H1 (cell line): ENCODE data around the gene MCF2L. TPM values are rescaled to one million over a fixed set of nuclear protein-coding genes. Genes with fewer than 3 reads are reported as not detected.

Source experiments
- CTCF ChIA-PET: fragments of 300-600 bp; sonication (Branson Sonifier 250); formaldehyde crosslinking; loops from one replicate; lab custom pipeline; 2021; ENCODE audit not compliant: partially characterized antibody; lab: Charles Lee
- POLR2A ChIA-PET: fragments of 300-600 bp; sonication (Branson Sonifier 250); formaldehyde crosslinking; loops from one replicate; lab custom pipeline; 2021; ENCODE audit warnings: inconsistent platforms; ENCODE audit not compliant: partially characterized antibody; lab: Charles Lee
- DNase-seq, 2 experiments: peaks; one replicate each; pipeline versions ENCODE4 v3.0.0 to v3.0.0-alpha.2; 2010 to 2022; ENCODE audit warnings: low spot score in 2 of 2, low read depth in 1 of 2, mixed read lengths in 1 of 2
- FAIRE-seq: peaks from 2 replicates; lab custom pipeline; 2011; peaks lifted over from hg19 to GRCh38; lab: Jason Lieb, UNC
- H2AFZ ChIP-seq: 2 replicates; pipeline ENCODE4 v1.8.1; 2012; ENCODE audit warnings: low read length, inconsistent platforms
- H2AK5ac ChIP-seq: 2 replicates; pipeline ENCODE4 v1.6.1; 2013; ENCODE audit warnings: low read depth, low read length
- H2BK120ac ChIP-seq: replicated peaks from 2 replicates; pipeline ENCODE3; 2013; ENCODE audit warnings: low read depth, low read length, inconsistent platforms
- H2BK12ac ChIP-seq: 2 replicates; pipeline ENCODE4 v1.6.1; 2013; ENCODE audit warnings: low read depth, low read length
- H2BK15ac ChIP-seq: 2 replicates; pipeline ENCODE4 v1.6.1; 2013; ENCODE audit warnings: low read length
- H2BK20ac ChIP-seq: 2 replicates; pipeline ENCODE4 v1.6.1; 2013; ENCODE audit warnings: low read length
- H2BK5ac ChIP-seq: 2 replicates; pipeline ENCODE4 v1.6.1; 2013; ENCODE audit warnings: low read depth, low read length
- H3K14ac ChIP-seq: 2 replicates; pipeline ENCODE4 v1.6.1; 2013; ENCODE audit warnings: inconsistent platforms; ENCODE audit not compliant: insufficient read length
- H3K18ac ChIP-seq: 2 replicates; pipeline ENCODE4 v1.6.1; 2013; ENCODE audit warnings: low read length; ENCODE audit errors: extremely low read depth
- H3K23ac ChIP-seq: 2 replicates; pipeline ENCODE4 v1.6.1; 2013; ENCODE audit warnings: inconsistent platforms; ENCODE audit not compliant: insufficient read length
- H3K23me2 ChIP-seq: 2 replicates; pipeline ENCODE4 v1.6.1; 2013; ENCODE audit warnings: low read depth, low read length
- H3K27ac ChIP-seq: 2 replicates; pipeline ENCODE4 v1.6.1; 2011; ENCODE audit warnings: low read depth, low read length, inconsistent platforms
- H3K27me3 ChIP-seq, 4 experiments: replicated peaks in 1 of 4; 1 replicate in 1 of 4; 2 replicates in 3 of 4; pipeline versions ENCODE4 v1.6.1 to v1.8.1; 2011 to 2013; ENCODE audit warnings: low read length in 3 of 4, mild to moderate bottlenecking in 3 of 4, inconsistent platforms in 2 of 4, mixed read lengths in 2 of 4, moderate library complexity in 1 of 4; ENCODE audit not compliant: control insufficient read depth in 3 of 4, insufficient read depth in 3 of 4; ENCODE audit errors: extremely low read depth in 1 of 4
- H3K36me3 ChIP-seq, 4 experiments: 2 replicates each; pipeline versions ENCODE4 v1.6.1 to v1.8.1; 2011 to 2013; ENCODE audit warnings: mild to moderate bottlenecking in 4 of 4, low read length in 3 of 4, moderate library complexity in 2 of 4, control low read depth in 1 of 4, inconsistent platforms in 1 of 4; ENCODE audit not compliant: insufficient read depth in 4 of 4, control insufficient read depth in 2 of 4
- H3K4ac ChIP-seq: replicated peaks from 2 replicates; pipeline ENCODE3; 2013; ENCODE audit warnings: low read length, low read depth, mixed read lengths, inconsistent platforms; ENCODE audit not compliant: insufficient read length
- H3K4me1 ChIP-seq, 4 experiments: replicated peaks in 1 of 4; 1 replicate in 1 of 4; 2 replicates in 3 of 4; pipeline versions ENCODE4 v1.6.1 to v1.8.1; 2011 to 2013; ENCODE audit warnings: low read length in 3 of 4, inconsistent platforms in 2 of 4, mixed read lengths in 1 of 4; ENCODE audit not compliant: insufficient read depth in 4 of 4, control insufficient read depth in 3 of 4
- H3K4me2 ChIP-seq, 2 experiments: 2 replicates each; pipeline versions ENCODE4 v1.6.1 to v1.8.1; 2011 to 2013; ENCODE audit warnings: low read depth in 2 of 2, low read length in 2 of 2, control low read depth in 1 of 2, inconsistent platforms in 1 of 2, mild to moderate bottlenecking in 1 of 2; ENCODE audit not compliant: insufficient read depth in 1 of 2
- H3K4me3 ChIP-seq, 4 experiments: fragments of 200-600, 300-600 bp in 1 of 4; sonication (generic), shearing (Covaris generic), sonication (Bioruptor Twin) in 1 of 4; 2 replicates each; pipeline versions ENCODE4 v1.5.1 to v1.8.1; 2011 to 2016; ENCODE audit warnings: low read length in 4 of 4, low read depth in 3 of 4, control low read depth in 2 of 4, inconsistent platforms in 2 of 4, mild to moderate bottlenecking in 2 of 4, mixed read lengths in 1 of 4, moderate library complexity in 1 of 4; ENCODE audit not compliant: insufficient read depth in 2 of 4; ENCODE audit errors: extremely low read depth in 1 of 4
- H3K56ac ChIP-seq: replicated peaks from 2 replicates; pipeline ENCODE3; 2013; ENCODE audit warnings: low read depth, mild to moderate bottlenecking, mixed read lengths, low read length, inconsistent platforms; ENCODE audit not compliant: insufficient read length
- H3K79me1 ChIP-seq: 2 replicates; pipeline ENCODE4 v1.6.1; 2013; ENCODE audit warnings: low read depth, low read length, control low read depth
- H3K79me2 ChIP-seq, 2 experiments: 2 replicates each; pipeline versions ENCODE4 v1.6.1 to v1.8.1; 2012 to 2013; ENCODE audit warnings: low read length in 2 of 2, mild to moderate bottlenecking in 2 of 2, inconsistent platforms in 1 of 2; ENCODE audit not compliant: insufficient read depth in 2 of 2, control insufficient read depth in 1 of 2
- H3K9ac ChIP-seq, 4 experiments: replicated peaks in 1 of 4; 1 replicate in 1 of 4; 2 replicates in 3 of 4; pipeline versions ENCODE4 v1.6.1 to v1.8.1; 2011 to 2013; ENCODE audit warnings: low read depth in 3 of 4, low read length in 3 of 4, control low read depth in 2 of 4, mild to moderate bottlenecking in 2 of 4, moderate library complexity in 2 of 4, inconsistent platforms in 1 of 4; ENCODE audit errors: extremely low read depth in 1 of 4
- H3K9me3 ChIP-seq, 2 experiments: 2 replicates each; pipeline versions ENCODE4 v1.6.1 to v1.8.1; 2012 to 2013; ENCODE audit warnings: mild to moderate bottlenecking in 2 of 2, moderate library complexity in 2 of 2, control low read depth in 1 of 2, inconsistent platforms in 1 of 2, low read depth in 1 of 2, low read length in 1 of 2, mixed read lengths in 1 of 2; ENCODE audit not compliant: insufficient read depth in 2 of 2
- H4K20me1 ChIP-seq, 2 experiments: replicated peaks in 1 of 2; 2 replicates each; pipeline versions ENCODE3 to v1.8.1; 2011 to 2013; ENCODE audit warnings: inconsistent platforms in 2 of 2, low read length in 2 of 2, mild to moderate bottlenecking in 1 of 2; ENCODE audit not compliant: insufficient read depth in 2 of 2, control insufficient read depth in 1 of 2
- H4K5ac ChIP-seq: 2 replicates; pipeline ENCODE4 v1.6.1; 2013; ENCODE audit warnings: low read length, low read depth, mixed read lengths, inconsistent platforms; ENCODE audit not compliant: insufficient read length
- H4K8ac ChIP-seq: 2 replicates; pipeline ENCODE4 v1.8.0; 2013; ENCODE audit warnings: mild to moderate bottlenecking, moderate library complexity, low read length, inconsistent platforms; ENCODE audit not compliant: insufficient read depth; ENCODE audit errors: extremely low read depth
- H4K91ac ChIP-seq: replicated peaks from 2 replicates; pipeline ENCODE3; 2013; ENCODE audit warnings: low read length, mixed read lengths, inconsistent platforms; ENCODE audit not compliant: insufficient read length
- ASH2L ChIP-seq: fragments of 200-600, 300-600 bp; sonication (generic); IDR thresholded peaks from one replicate; pipeline ENCODE4 v1.7.1; 2017; ENCODE audit warnings: low read length
- GABPA ChIP-seq: IDR thresholded peaks from 2 replicates; pipeline ENCODE4 v1.6.1; 2011; ENCODE audit warnings: mild to moderate bottlenecking, low read length, moderate library complexity, borderline replicate concordance; ENCODE audit not compliant: insufficient read depth
- SAP30 ChIP-seq: fragments of 300-600 bp; sonication (generic); IDR thresholded peaks from 2 replicates; pipeline ENCODE4 v1.7.1; 2012; ENCODE audit warnings: low read length, moderate library complexity, mild to moderate bottlenecking, inconsistent platforms; ENCODE audit not compliant: insufficient read depth, insufficient replicate concordance
- USF2 ChIP-seq: IDR thresholded peaks from 2 replicates; pipeline ENCODE4 v1.6.1; 2011; ENCODE audit warnings: low read length, improper control_type of control experiment
- WGBS, 2 experiments: shearing (Covaris generic) in 1 of 2; methylation state at CpG; one replicate each; pipeline versions ENCODE4 v1.1.6 to v1.1.7; 2013 to 2015; ENCODE audit warnings: low lambda C conversion rate in 2 of 2, mixed read lengths in 2 of 2, inconsistent platforms in 1 of 2, low coverage in 1 of 2, missing lambda C conversion rate in 1 of 2; ENCODE audit not compliant: insufficient replicate concordance in 2 of 2, insufficient coverage in 1 of 2, insufficient read length in 1 of 2; ENCODE audit errors: extremely low coverage in 1 of 2, missing lambda C conversion rate in 1 of 2; 5-methylcytosine and 5-hydroxymethylcytosine counted together
- polyA plus RNA-seq, 7 experiments: library from polyadenylated mRNA; depleted of rRNA in 3 of 7; stranded (reverse) in 5 of 7; unstranded in 2 of 7; fragments of >200 nt in 5 of 7; fragments of 200-250 nt in 2 of 7; gene quantifications; 1 replicate in 5 of 7; 2 replicates in 1 of 7; 4 replicates in 1 of 7; pipeline versions ENCODE4 v1.2.1 to v1.2.3, GENCODE V29; 2011 to 2013; ENCODE audit warnings: missing spikeins in 2 of 7, mixed read lengths in 2 of 7
- total RNA-seq: library from RNA; stranded (reverse); fragmentation: NEBNext Ultra II Directional; extraction: Animal tissue kit (Norgen Biotek cat#: 25700); gene quantifications from 2 replicates; pipeline ENCODE4 v1.2.1, GENCODE V29; 2021

The MCF2L gene
- total and polyA plus RNA-seq, 2 of the 8 experiments (the other 6 are each of a cell fraction or from before 2014, with no cell fraction given), result 10.1 to 24.4 TPM

GRCh38 chr13:113014752-113015745 lies 46.0 kb downstream of the MCF2L start:
- no peak overlapping the region for H2BK5ac ChIP-seq
- H3K56ac ChIP-seq, result no peak overlapping the region
- H3K27ac ChIP-seq, result no peak overlapping the region
- H3K14ac ChIP-seq, result no peak overlapping the region
- H3K4me2 ChIP-seq, result no peak overlapping the region
- no peak overlapping the region for H2BK120ac ChIP-seq
- ChIA-PET POLR2A (interaction anchor here (0.8 to 1.1 kb wide), 3 partner anchors 14 to 37 kb away, joined by 3 read pairs; no protein-coding TSS in a partner anchor), CTCF (interaction anchor here (0.9 to 1.6 kb wide), 6 partner anchors 11 to 61 kb away, joined by 3 to 5 read pairs (median 4); no protein-coding TSS in a partner anchor)
- no peak for DNase-seq
- H2BK20ac ChIP-seq, result no peak overlapping the region
- no peak overlapping the region for H2AFZ ChIP-seq
- H3K9ac ChIP-seq, result no peak overlapping the region
- H3K79me1 ChIP-seq, result peaks cover 4% of the 10 kb centered on the region
- no peaks in the 10 kb centered on the region; a peak in 2 of 7 replicates for H3K4me1 ChIP-seq
- H3K18ac ChIP-seq, result no peak overlapping the region
- no peak overlapping the region for H3K4me3 ChIP-seq
- 86% methylated on average over 27 of the region's 31 CpGs; no CpG with 5 or more reads in 1 of the 2 experiments for WGBS, 2 experiments
- H3K4ac ChIP-seq, result no peak overlapping the region
- no peaks in the 10 kb centered on the region for H3K23me2 ChIP-seq
- no peak overlapping the region for H4K5ac ChIP-seq
- no peak overlapping the region for H3K23ac ChIP-seq
- FAIRE-seq, result no peak
- no peaks in the 10 kb centered on the region for H3K27me3 ChIP-seq
- no peaks in the 10 kb centered on the region for H3K79me2 ChIP-seq
- H3K36me3 ChIP-seq, result no peaks in the 10 kb centered on the region
- no peaks in the 10 kb centered on the region for H3K9me3 ChIP-seq
- H4K91ac ChIP-seq, result no peak overlapping the region
- H2AK5ac ChIP-seq, result no peak overlapping the region
- peak overlapping the region; percentile 62; the same call in 1 of the 2 replicates for H4K8ac ChIP-seq
- no peaks in the 10 kb centered on the region for H4K20me1 ChIP-seq
- no peak overlapping the region for H2BK12ac ChIP-seq
- no peak overlapping the region for H2BK15ac ChIP-seq
- TF ChIP-seq SAP30, result no peak
- no peak for TF ChIP-seq GABPA
- TF ChIP-seq USF2, result no peak
- no peak for TF ChIP-seq ASH2L
